ENCODE results near the gene KIF3B. TPM values are rescaled to one million over a fixed set of nuclear protein-coding genes. Genes with fewer than 3 reads are reported as not detected.

The KIF3B gene
- total RNA-seq, 1 experiment from 2014 or later, result 31.5 TPM

DNA sequence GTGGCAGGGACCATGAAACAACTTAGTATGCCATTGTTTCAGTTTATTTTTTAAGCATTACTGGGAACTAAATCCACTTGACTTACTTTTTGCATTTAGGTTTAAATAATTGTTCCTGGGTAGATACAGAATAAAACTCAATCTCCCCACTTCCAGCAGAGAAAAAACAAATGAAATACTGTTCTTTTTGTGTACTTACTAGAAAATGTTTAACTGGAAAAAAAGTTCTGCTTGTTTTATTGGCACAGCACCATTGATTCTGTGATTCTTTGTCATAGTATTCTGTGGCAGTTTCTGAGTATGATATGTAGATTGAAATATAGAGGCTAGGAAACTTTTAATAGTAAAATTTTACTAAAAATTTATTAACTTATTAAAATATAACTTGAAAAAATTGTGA is 90.9 kb downstream of the KIF3B start:
- H3K4me1 ChIP-seq (ENCODE audit: control insufficient read depth in 1 of 2, insufficient read depth in 2 of 2, low read length in 2 of 2), result no peaks in the 10 kb centered on the region
- BruUV-seq (replicated peaks), result no TSS peak
- no peak overlapping the region for H3K4me3 ChIP-seq (replicated peaks in 1 of 2; ENCODE audit: low read depth in 1 of 2, low read length in 2 of 2)
- ChIA-PET POLR2A (interaction anchor here (0.9 kb wide), 1 partner anchor 10 kb away, joined by 4 read pairs; the partner anchor contains the start of gene ASXL1), RAD21 (ENCODE audit: low non-redundant PET in 1 of 2, low total read pairs in 2 of 2, uncharacterized antibody in 2 of 2, unreplicated experiment in 2 of 2) (no interaction called here), CTCF (no interaction called here)
- no peaks in the 10 kb centered on the region for H3K27me3 ChIP-seq (ENCODE audit: insufficient read depth, low read length)
- H3K9ac ChIP-seq (ENCODE audit: low read length), result no peak overlapping the region
- peaks cover 7 to 19% of the 10 kb centered on the region in 2 experiments for H3K36me3 ChIP-seq (ENCODE audit: control insufficient read depth in 1 of 2, insufficient read depth in 2 of 2, low read length in 2 of 2)
- H3K79me2 ChIP-seq (ENCODE audit: insufficient read depth, low read length), result peaks cover 92% of the 10 kb centered on the region
- TF ChIP-seq ELF1 (IDR thresholded peaks at IDR 0.05; ENCODE audit: borderline replicate concordance, low read depth), result no peak
- TF ChIP-seq, protein P1, sequence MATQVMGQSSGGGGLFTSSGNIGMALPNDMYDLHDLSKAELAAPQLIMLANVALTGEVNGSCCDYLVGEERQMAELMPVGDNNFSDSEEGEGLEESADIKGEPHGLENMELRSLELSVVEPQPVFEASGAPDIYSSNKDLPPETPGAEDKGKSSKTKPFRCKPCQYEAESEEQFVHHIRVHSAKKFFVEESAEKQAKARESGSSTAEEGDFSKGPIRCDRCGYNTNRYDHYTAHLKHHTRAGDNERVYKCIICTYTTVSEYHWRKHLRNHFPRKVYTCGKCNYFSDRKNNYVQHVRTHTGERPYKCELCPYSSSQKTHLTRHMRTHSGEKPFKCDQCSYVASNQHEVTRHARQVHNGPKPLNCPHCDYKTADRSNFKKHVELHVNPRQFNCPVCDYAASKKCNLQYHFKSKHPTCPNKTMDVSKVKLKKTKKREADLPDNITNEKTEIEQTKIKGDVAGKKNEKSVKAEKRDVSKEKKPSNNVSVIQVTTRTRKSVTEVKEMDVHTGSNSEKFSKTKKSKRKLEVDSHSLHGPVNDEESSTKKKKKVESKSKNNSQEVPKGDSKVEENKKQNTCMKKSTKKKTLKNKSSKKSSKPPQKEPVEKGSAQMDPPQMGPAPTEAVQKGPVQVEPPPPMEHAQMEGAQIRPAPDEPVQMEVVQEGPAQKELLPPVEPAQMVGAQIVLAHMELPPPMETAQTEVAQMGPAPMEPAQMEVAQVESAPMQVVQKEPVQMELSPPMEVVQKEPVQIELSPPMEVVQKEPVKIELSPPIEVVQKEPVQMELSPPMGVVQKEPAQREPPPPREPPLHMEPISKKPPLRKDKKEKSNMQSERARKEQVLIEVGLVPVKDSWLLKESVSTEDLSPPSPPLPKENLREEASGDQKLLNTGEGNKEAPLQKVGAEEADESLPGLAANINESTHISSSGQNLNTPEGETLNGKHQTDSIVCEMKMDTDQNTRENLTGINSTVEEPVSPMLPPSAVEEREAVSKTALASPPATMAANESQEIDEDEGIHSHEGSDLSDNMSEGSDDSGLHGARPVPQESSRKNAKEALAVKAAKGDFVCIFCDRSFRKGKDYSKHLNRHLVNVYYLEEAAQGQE (IDR thresholded peaks at IDR 0.05; ENCODE audit: low read depth), result no peak
- TF ChIP-seq ZFX (IDR thresholded peaks at IDR 0.05), result no peak
- no peak for TF ChIP-seq YY1 (IDR thresholded peaks at IDR 0.05; ENCODE audit: extremely low read depth, insufficient replicate concordance, low read depth, low read length)
- no peak for TF ChIP-seq RAD21 (IDR thresholded peaks at IDR 0.05; ENCODE audit: low read depth)
- TF ChIP-seq, protein P2, sequence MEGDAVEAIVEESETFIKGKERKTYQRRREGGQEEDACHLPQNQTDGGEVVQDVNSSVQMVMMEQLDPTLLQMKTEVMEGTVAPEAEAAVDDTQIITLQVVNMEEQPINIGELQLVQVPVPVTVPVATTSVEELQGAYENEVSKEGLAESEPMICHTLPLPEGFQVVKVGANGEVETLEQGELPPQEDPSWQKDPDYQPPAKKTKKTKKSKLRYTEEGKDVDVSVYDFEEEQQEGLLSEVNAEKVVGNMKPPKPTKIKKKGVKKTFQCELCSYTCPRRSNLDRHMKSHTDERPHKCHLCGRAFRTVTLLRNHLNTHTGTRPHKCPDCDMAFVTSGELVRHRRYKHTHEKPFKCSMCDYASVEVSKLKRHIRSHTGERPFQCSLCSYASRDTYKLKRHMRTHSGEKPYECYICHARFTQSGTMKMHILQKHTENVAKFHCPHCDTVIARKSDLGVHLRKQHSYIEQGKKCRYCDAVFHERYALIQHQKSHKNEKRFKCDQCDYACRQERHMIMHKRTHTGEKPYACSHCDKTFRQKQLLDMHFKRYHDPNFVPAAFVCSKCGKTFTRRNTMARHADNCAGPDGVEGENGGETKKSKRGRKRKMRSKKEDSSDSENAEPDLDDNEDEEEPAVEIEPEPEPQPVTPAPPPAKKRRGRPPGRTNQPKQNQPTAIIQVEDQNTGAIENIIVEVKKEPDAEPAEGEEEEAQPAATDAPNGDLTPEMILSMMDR (IDR thresholded peaks at IDR 0.05 in 2 of 3, conservative IDR thresholded peaks at IDR 0.05 in 1 of 3; ENCODE audit: borderline replicate concordance in 1 of 3, insufficient read depth in 1 of 3, low read depth in 2 of 3, low read length in 2 of 3), result no peak
- no peak for TF ChIP-seq ZNF274 (IDR thresholded peaks at IDR 0.05; ENCODE audit: low read depth, low read length)
- TF ChIP-seq FOSL1 (IDR thresholded peaks at IDR 0.05; ENCODE audit: low read depth), result no peak
- TF ChIP-seq JUND (IDR thresholded peaks at IDR 0.05), result no peak
- TF ChIP-seq EZH2phosphoT487 (IDR thresholded peaks at IDR 0.05; ENCODE audit: borderline replicate concordance), result no peak
- TF ChIP-seq POLR2A (IDR thresholded peaks at IDR 0.05; ENCODE audit: borderline replicate concordance, extremely low read depth, insufficient read depth, insufficient read length), result no peak
- no peak for TF ChIP-seq CEBPB (IDR thresholded peaks at IDR 0.05; ENCODE audit: low read depth)
- no peaks in the 10 kb centered on the region for H3K9me2 ChIP-seq (ENCODE audit: insufficient read depth)
- no peak for ATAC-seq
- H3K4me2 ChIP-seq (ENCODE audit: low read length), result no peak overlapping the region
- 0 out of 2 replicates have a peak, but pooled peaks cover 5% of the 10 kb centered on the region for H4K20me1 ChIP-seq (ENCODE audit: insufficient read depth)
- intact Hi-C loops (cut with micrococcal nuclease), result no loop called here
- DNase-seq (ENCODE audit: low read depth, low spot score), result no peak
- no peaks in the 10 kb centered on the region for H3K9me3 ChIP-seq (ENCODE audit: control insufficient read depth in 1 of 2, insufficient read depth in 1 of 2, low read depth in 1 of 2, low read length in 2 of 2)
- H2AFZ ChIP-seq (ENCODE audit: low read depth, low read length, poor library complexity, severe bottlenecking), result no peak overlapping the region
- no peak overlapping the region for H3K27ac ChIP-seq (ENCODE audit: low read depth, low read length)

All from HCT116 (cell line).